HG02571 (cell line): ENCODE data around the gene NR0B2.
"Not testable (repeated sequence)": the region's sequence is repeated elsewhere in the genome, so short reads cannot be mapped to it uniquely, and the experiment has no call there.

Experiments used
- ATAC-seq: cut with Tn5 transposase; IDR thresholded peaks from one replicate; pipeline ENCODE4 v1.9.1; 2021; ENCODE audit warnings: mild to moderate bottlenecking, moderate library complexity; ENCODE audit not compliant: unreplicated experiment

Gene NR0B2

GRCh38 chr1:26894263-26894662 lies 19.5 kb downstream of the NR0B2 start:
- ATAC-seq = no peak

GRCh38 chr1:26890467-26890796 lies 23.3 kb downstream of the NR0B2 start:
- peak; percentile 18 for ATAC-seq

GRCh38 chr1:26889551-26890466 lies 24.0 kb downstream of the NR0B2 start, which contains the start of gene GPN2:
Gene GPN2, minus strand, starts transcription at chr1:26890283. Its CDS starts 187 bp downstream, at chr1:26890096.
- peak; percentile 80 for ATAC-seq

- no peak for ATAC-seq
These were observed 25.5 kb downstream of the NR0B2 start for GRCh38 chr1:26888231-26888630.

- no peak for ATAC-seq
These were observed 26.6 kb downstream of the NR0B2 start for GRCh38 chr1:26887125-26887524.

GRCh38 chr1:26882696-26883463 lies 30.9 kb downstream of the NR0B2 start:
- no peak for ATAC-seq

- ATAC-seq = not testable (repeated sequence)
These were observed 32.2 kb downstream of the NR0B2 start for GRCh38 chr1:26881611-26882010.

- no peak for ATAC-seq
These were observed 34.0 kb downstream of the NR0B2 start for GRCh38 chr1:26879793-26880192.

- no peak for ATAC-seq
These were observed 36.4 kb downstream of the NR0B2 start for GRCh38 chr1:26877326-26877725.

- ATAC-seq = no peak
These were observed 38.9 kb downstream of the NR0B2 start for GRCh38 chr1:26874896-26875295.

GRCh38 chr1:26873097-26873496 lies 40.7 kb downstream of the NR0B2 start:
- not testable (repeated sequence) for ATAC-seq

- ATAC-seq = peak; percentile 91
These were observed 48.9 kb downstream of the NR0B2 start for GRCh38 chr1:26864610-26865480.

- ATAC-seq = no peak
These were observed 50.1 kb downstream of the NR0B2 start for GRCh38 chr1:26863685-26864077.

- ATAC-seq = no peak
These were observed 50.7 kb downstream of the NR0B2 start, which contains the start of gene SFN for GRCh38 chr1:26862781-26863684. Gene SFN, plus strand, starts transcription at chr1:26863149. Its CDS starts 64 bp downstream, at chr1:26863213.

GRCh38 chr1:26861889-26862378 lies 51.8 kb downstream of the NR0B2 start:
- no peak for ATAC-seq
